HEK293T (cell line): ENCODE results near the gene ANKRD33B.

Experiments
- CTCF ChIA-PET: fragments of 350-600 bp; formaldehyde crosslinking; extraction: SDS; loops from one replicate; lab custom pipeline; 2021; ENCODE audit warnings: antibody characterized with exemption, inconsistent platforms; lab: Yijun Ruan, JAX
- POLR2A ChIA-PET: fragments of 350-600 bp; formaldehyde crosslinking; extraction: SDS; loops from one replicate; lab custom pipeline; 2020; ENCODE audit warnings: antibody characterized with exemption, inconsistent platforms; lab: Yijun Ruan, JAX
- DNase-seq: peaks from one replicate; pipeline ENCODE4 v3.0.0; 2012; ENCODE audit warnings: mixed read lengths; ENCODE audit errors: extremely low spot score
- ARNT ChIP-seq: fragments of 450-650 bp; IDR thresholded peaks from 2 replicates; pipeline ENCODE4 v1.6.1; 2017; ENCODE audit warnings: mild to moderate bottlenecking
- BHLHE40 ChIP-seq: fragments of 450-650 bp; IDR thresholded peaks from 2 replicates; pipeline ENCODE4 v1.6.1; 2016; ENCODE audit warnings: mild to moderate bottlenecking, moderate library complexity, borderline replicate concordance
- CTBP1 ChIP-seq: fragments of 450-650 bp; IDR thresholded peaks from 2 replicates; pipeline ENCODE4 v1.6.1; 2016; ENCODE audit warnings: borderline replicate concordance
- ELF4 ChIP-seq: fragments of 450-650 bp; IDR thresholded peaks from 2 replicates; pipeline ENCODE4 v1.6.1; 2017; ENCODE audit warnings: antibody characterized with exemption
- FOXA1 ChIP-seq: fragments of 450-650 bp; IDR thresholded peaks from 2 replicates; pipeline ENCODE4 v1.6.1; 2016; ENCODE audit warnings: mild to moderate bottlenecking
- FOXK2 ChIP-seq: fragments of 450-650 bp; IDR thresholded peaks from 2 replicates; pipeline ENCODE4 v1.6.1; 2016; ENCODE audit warnings: mild to moderate bottlenecking
- FOXM1 ChIP-seq: fragments of 450-650 bp; IDR thresholded peaks from 2 replicates; pipeline ENCODE4 v1.6.1; 2017; ENCODE audit warnings: mild to moderate bottlenecking, borderline replicate concordance
- HDGF ChIP-seq: fragments of 450-650 bp; IDR thresholded peaks from 2 replicates; pipeline ENCODE4 v1.6.1; 2017; ENCODE audit warnings: antibody characterized with exemption, borderline replicate concordance
- L3MBTL2 ChIP-seq: fragments of 450-650 bp; conservative IDR thresholded peaks from 2 replicates; pipeline ENCODE4 v1.6.1; 2016; ENCODE audit warnings: mild to moderate bottlenecking
- LEF1 ChIP-seq: fragments of 450-650 bp; IDR thresholded peaks from 2 replicates; pipeline ENCODE4 v1.6.1; 2017; ENCODE audit warnings: mild to moderate bottlenecking, borderline replicate concordance
- NFRKB ChIP-seq: fragments of 450-650 bp; IDR thresholded peaks from 2 replicates; pipeline ENCODE4 v1.6.1; 2016; ENCODE audit warnings: mild to moderate bottlenecking, moderate library complexity
- SP1 ChIP-seq: fragments of 450-650 bp; IDR thresholded peaks from 2 replicates; pipeline ENCODE4 v1.6.1; 2017
- SUZ12 ChIP-seq: fragments of 450-650 bp; IDR thresholded peaks from 2 replicates; pipeline ENCODE4 v1.6.1; 2016; ENCODE audit warnings: mild to moderate bottlenecking
- TARDBP ChIP-seq: fragments of 450-650 bp; IDR thresholded peaks from 2 replicates; pipeline ENCODE4 v1.6.1; 2016
- ZNF384 ChIP-seq: fragments of 450-650 bp; IDR thresholded peaks from 2 replicates; pipeline ENCODE4 v1.6.1; 2016
- TF ChIP-seq, protein P1 (sequence below): fragments of 450-650 bp; IDR thresholded peaks from 2 replicates; pipeline ENCODE4 v1.6.1; 2016

The ANKRD33B gene

DNA sequence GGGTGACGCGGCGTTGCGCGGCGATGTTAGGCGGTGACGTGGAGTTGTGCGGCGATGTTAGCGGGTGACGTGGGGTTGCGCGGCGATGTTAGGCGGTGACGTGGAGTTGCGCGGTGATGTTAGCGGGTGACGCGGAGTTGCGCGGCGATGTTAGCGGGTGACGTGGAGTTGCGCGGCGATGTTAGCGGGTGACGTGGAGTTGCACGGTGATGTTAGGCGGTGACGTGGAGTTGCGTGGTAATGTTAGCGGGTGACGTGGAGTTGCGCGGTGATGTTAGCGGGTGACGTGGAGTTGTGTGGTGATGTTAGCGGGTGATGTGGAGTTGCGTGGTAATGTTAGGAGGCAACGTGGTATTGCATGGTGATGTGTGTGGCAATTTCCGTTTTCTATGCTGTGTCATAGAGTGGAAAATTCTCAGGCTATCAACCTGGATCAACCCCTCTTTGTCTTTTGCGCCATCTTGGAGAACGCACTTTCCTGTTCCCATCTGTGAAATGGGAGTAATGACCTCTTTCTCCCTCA lies 76.0 kb downstream of the ANKRD33B start:
- TF ChIP-seq CTBP1, result no peak
- no peak for TF ChIP-seq ARNT
- TF ChIP-seq ZNF384, result no peak
- no peak for TF ChIP-seq SUZ12

DNA sequence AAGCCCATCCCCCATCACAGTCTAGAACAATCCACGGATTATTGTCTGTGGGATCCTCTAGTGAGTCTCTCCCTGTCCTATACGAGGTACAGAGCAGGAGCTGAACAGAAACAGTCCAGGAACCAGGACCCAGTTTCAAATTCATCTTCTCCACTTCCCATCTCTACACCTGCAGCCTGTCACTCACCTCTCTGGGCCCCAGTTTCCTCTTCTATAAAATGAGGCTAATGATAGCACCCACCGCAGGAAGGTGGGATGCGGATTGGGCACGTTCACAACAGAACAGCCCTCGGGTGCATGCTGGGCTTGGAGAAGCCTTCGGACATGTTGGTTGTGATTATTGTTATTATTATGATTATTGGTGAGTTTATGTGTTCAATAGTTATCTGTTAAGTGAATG lies 78.5 kb downstream of the ANKRD33B start:
- no peak for DNase-seq
- CTCF ChIA-PET, result no interaction called here
- POLR2A ChIA-PET, result no interaction called here
- TF ChIP-seq, protein P1, sequence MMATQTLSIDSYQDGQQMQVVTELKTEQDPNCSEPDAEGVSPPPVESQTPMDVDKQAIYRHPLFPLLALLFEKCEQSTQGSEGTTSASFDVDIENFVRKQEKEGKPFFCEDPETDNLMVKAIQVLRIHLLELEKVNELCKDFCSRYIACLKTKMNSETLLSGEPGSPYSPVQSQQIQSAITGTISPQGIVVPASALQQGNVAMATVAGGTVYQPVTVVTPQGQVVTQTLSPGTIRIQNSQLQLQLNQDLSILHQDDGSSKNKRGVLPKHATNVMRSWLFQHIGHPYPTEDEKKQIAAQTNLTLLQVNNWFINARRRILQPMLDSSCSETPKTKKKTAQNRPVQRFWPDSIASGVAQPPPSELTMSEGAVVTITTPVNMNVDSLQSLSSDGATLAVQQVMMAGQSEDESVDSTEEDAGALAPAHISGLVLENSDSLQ, result no peak
- TF ChIP-seq NFRKB (no peak), FOXA1 (no peak), TARDBP (no peak), SUZ12 (no peak), CTBP1 (no peak), ZNF384 (no peak), ELF4 (no peak), L3MBTL2 (no peak), HDGF (no peak), BHLHE40 (no peak), LEF1 (no peak), SP1 (no peak), FOXM1 (no peak), ARNT (no peak), FOXK2 (no peak)

More for the DNA sequence above, 76.0 kb downstream of the ANKRD33B start:
- POLR2A ChIA-PET, result no interaction called here
- CTCF ChIA-PET, result no interaction called here
- DNase-seq, result no peak

DNA sequence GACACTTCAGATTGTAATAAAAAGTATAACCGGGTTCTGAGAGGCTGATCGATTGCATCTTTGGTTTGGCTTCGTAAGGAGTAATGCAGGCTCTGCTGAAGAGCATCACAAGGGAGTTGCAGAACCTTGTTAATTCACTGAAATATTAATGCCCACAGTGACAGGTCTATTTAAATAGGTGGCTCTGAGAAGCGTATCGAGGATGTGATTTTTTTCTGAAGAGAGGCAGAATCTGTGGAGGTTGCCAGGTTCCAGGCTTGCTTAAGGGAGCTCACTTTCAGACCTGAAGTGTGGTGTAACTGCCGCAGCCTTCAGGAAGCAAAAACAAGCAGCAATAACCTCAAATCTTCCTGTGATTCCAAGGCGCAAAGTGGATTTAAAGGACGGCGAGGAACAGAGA lies 80.3 kb downstream of the ANKRD33B start:
- TF ChIP-seq BHLHE40 (no peak), FOXK2 (no peak), L3MBTL2 (no peak), LEF1 (no peak), TARDBP (no peak), HDGF (no peak), FOXA1 (no peak), SP1 (no peak), SUZ12 (no peak), NFRKB (no peak), ZNF384 (no peak), ARNT (no peak), CTBP1 (no peak), FOXM1 (no peak), ELF4 (no peak)
- TF ChIP-seq, protein P1, result no peak
- ChIA-PET CTCF (interaction anchor here (0.7 kb wide), 1 partner anchor 11 kb away, joined by 3 read pairs; no protein-coding TSS in a partner anchor), POLR2A (no interaction called here)
- no peak for DNase-seq

DNA sequence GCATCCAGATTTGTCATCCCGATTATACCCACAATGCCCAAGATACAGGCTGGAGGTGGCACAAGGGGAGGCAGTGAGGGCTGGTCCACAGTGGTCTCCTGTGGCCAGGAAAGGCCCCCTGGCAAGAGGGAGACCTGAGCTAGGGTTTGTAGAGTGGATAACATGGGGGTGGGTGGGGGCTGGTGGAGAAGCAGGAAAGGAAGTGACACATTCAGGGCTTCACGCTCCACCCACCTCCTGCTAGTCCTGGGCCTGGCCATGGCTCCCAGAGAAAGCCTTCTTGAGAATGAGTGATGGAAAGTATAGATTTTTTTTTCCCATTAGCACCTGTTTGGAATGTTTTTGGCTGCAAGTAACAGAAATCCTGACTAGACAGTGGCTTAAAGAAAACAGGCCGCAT lies 81.3 kb downstream of the ANKRD33B start:
- DNase-seq, result no peak
- TF ChIP-seq BHLHE40 (no peak), ZNF384 (no peak), TARDBP (no peak), FOXM1 (no peak), ELF4 (no peak), SUZ12 (no peak), FOXK2 (no peak), FOXA1 (no peak), ARNT (no peak)
- TF ChIP-seq, protein P1, result no peak
- CTCF ChIA-PET, result no interaction called here
- POLR2A ChIA-PET, result no interaction called here

DNA sequence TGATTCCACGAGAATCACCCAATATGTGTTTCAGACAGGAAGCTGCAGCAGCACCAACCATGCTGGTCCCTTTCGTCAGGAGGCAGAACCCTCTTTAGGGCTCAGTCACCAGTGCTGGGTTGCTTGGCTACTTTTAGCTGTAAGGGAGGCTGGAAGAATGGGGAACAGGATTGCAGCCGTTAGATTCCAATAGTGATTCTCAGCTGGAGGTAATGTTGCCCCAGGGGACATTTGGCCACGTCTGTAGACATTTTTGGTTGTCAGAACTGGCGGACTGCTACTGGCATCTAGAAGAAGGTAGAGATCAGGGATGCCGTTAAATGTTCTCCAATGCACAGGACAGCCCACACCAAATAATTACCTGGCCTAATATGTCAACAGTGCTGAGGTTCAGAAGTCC lies 81.8 kb downstream of the ANKRD33B start:
- CTCF ChIA-PET, result no interaction called here
- TF ChIP-seq HDGF (no peak), ELF4 (no peak), L3MBTL2 (no peak), FOXK2 (no peak), CTBP1 (no peak), ZNF384 (no peak), BHLHE40 (no peak), ARNT (no peak), FOXA1 (no peak), SP1 (no peak), NFRKB (no peak), TARDBP (no peak), SUZ12 (no peak), FOXM1 (no peak)
- TF ChIP-seq, protein P1, result no peak
- POLR2A ChIA-PET, result no interaction called here
- no peak for DNase-seq

DNA sequence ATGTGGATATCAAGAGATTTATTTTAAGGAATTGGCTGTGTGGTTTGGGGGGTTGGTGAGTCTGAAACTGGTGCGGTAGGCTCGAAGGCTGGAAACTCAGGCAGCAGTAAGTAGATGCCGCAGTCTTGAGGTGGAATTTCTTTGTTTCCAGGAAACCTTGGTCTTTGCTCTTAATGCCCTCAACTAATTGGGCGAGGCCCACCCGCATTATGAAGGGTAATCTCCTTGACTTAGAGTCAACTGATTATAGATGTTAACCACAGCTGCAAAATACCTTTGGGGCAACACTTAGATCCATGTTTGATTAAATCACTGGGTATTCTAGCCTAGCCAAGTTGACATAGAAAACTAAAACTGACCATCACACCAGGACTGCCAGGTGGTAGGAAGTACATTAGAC lies 83.8 kb downstream of the ANKRD33B start:
- DNase-seq, result no peak
- ChIA-PET CTCF (no interaction called here), POLR2A (no interaction called here)
- TF ChIP-seq SUZ12 (no peak), FOXK2 (no peak), ZNF384 (no peak), TARDBP (no peak), NFRKB (no peak), CTBP1 (no peak), FOXM1 (no peak), BHLHE40 (no peak), L3MBTL2 (no peak), FOXA1 (no peak), HDGF (no peak), ELF4 (no peak), ARNT (no peak), LEF1 (no peak), SP1 (no peak)
- TF ChIP-seq, protein P1, result no peak
